Fibroblast of mammary gland (primary cell): Measurements from ENCODE around the gene FUZ.

Experiments used
- DNase-seq: peaks from one replicate; pipeline ENCODE4 v3.0.0-alpha.2; 2010; ENCODE audit warnings: low read depth
- H3K4me3 ChIP-seq: 2 replicates; pipeline ENCODE4 v1.5.1; 2011; ENCODE audit warnings: low read depth, mild to moderate bottlenecking, low read length, moderate library complexity; ENCODE audit not compliant: control insufficient read depth
- CTCF ChIP-seq: conservative IDR thresholded peaks from 2 replicates; pipeline ENCODE4 v1.5.1; 2011; ENCODE audit warnings: low read depth, low read length, inconsistent platforms; ENCODE audit not compliant: control insufficient read depth, insufficient read depth

The FUZ gene

GRCh38 chr19:49855277-49855675 is 42.2 kb upstream of the FUZ start:
- no peak for DNase-seq
- no peak overlapping the region for H3K4me3 ChIP-seq
- TF ChIP-seq CTCF, result no peak

GRCh38 chr19:49854378-49855263 is 41.5 kb upstream of the FUZ start:
- TF ChIP-seq CTCF, result no peak
- H3K4me3 ChIP-seq, result no peak overlapping the region
- DNase-seq, result no peak

- DNase-seq, result no peak
- no peak overlapping the region for H3K4me3 ChIP-seq
- no peak for TF ChIP-seq CTCF
Observed at GRCh38 chr19:49853852-49854377, 40.8 kb upstream of the FUZ start.

GRCh38 chr19:49852631-49853126 is 39.6 kb upstream of the FUZ start:
- DNase-seq, result peak; percentile 31
- peak overlapping the region; percentile 81 for H3K4me3 ChIP-seq
- TF ChIP-seq CTCF, result no peak

- no peak for TF ChIP-seq CTCF
- H3K4me3 ChIP-seq, result peak overlapping the region; percentile 81
- no peak for DNase-seq
Observed at GRCh38 chr19:49851456-49852259, 38.6 kb upstream of the FUZ start.

GRCh38 chr19:49850487-49851342 is 37.6 kb upstream of the FUZ start, which contains the start of gene PTOV1:
Gene PTOV1, plus strand, starts transcription at chr19:49851159.
- peak within 1 kb of the TSS; percentile 81 for H3K4me3 ChIP-seq

More at GRCh38 chr19:49850487-49851342, 37.6 kb upstream of the FUZ start, which contains the start of gene PTOV1:
- peak; percentile 89 for DNase-seq
- no peak for TF ChIP-seq CTCF
